Endothelial cell of umbilical vein (primary cell): ENCODE measurements around the gene TUBA1A. TPM values are rescaled to one million over a fixed set of nuclear protein-coding genes. Genes with fewer than 3 reads are reported as not detected.

Experiments used
- BruUV-seq: library from RNA; stranded (reverse); fragments of 400-500 nt; replicated peaks from 2 replicates; lab custom pipeline; 2021; lab: Mats Ljungman, UMichigan
- CTCF ChIA-PET: fragments of 300-600, 350-600 bp; sonication (Branson Sonifier 250); formaldehyde crosslinking; loops from one replicate; lab custom pipeline; 2021; ENCODE audit warnings: antibody characterized with exemption, inconsistent platforms; lab: Charles Lee
- POLR2A ChIA-PET: fragments of 300-600, 350-600 bp; sonication (Branson Sonifier 250); formaldehyde crosslinking; loops from one replicate; lab custom pipeline; 2021; ENCODE audit warnings: antibody characterized with exemption, inconsistent platforms; lab: Charles Lee
- DNase-seq: peaks from one replicate; pipeline ENCODE4 v3.0.0-alpha.2; 2011; ENCODE audit warnings: low read depth, low spot score
- FAIRE-seq: peaks from 2 replicates; lab custom pipeline; 2011; peaks lifted over from hg19 to GRCh38; lab: Jason Lieb, UNC
- H2AFZ ChIP-seq: 2 replicates; pipeline ENCODE4 v1.6.0; 2012; ENCODE audit warnings: low read depth, low read length, control low read depth, inconsistent platforms
- H3K27ac ChIP-seq: 2 replicates; pipeline ENCODE4 v1.5.1; 2011; ENCODE audit warnings: low read depth, mild to moderate bottlenecking, control low read depth, low read length, moderate library complexity; ENCODE audit not compliant: insufficient read depth
- H3K27me3 ChIP-seq, 2 experiments: 2 replicates each; pipeline versions ENCODE4 v1.6.0 to v1.6.1; 2011; ENCODE audit warnings: low read length in 2 of 2, mixed read lengths in 1 of 2; ENCODE audit not compliant: control insufficient read depth in 2 of 2, insufficient read depth in 2 of 2
- H3K36me3 ChIP-seq, 2 experiments: 2 replicates in 1 of 2; 3 replicates in 1 of 2; pipeline ENCODE4 v1.5.1; 2011; ENCODE audit warnings: low read length in 2 of 2, mild to moderate bottlenecking in 1 of 2, moderate library complexity in 1 of 2; ENCODE audit not compliant: control insufficient read depth in 2 of 2, insufficient read depth in 2 of 2; ENCODE audit errors: extremely low read depth in 1 of 2
- H3K4me1 ChIP-seq: 3 replicates; pipeline ENCODE4 v1.5.1; 2011; ENCODE audit warnings: mild to moderate bottlenecking, low read length; ENCODE audit not compliant: control insufficient read depth, insufficient read depth; ENCODE audit errors: extremely low read depth
- H3K4me2 ChIP-seq: 2 replicates; pipeline ENCODE4 v1.6.1; 2011; ENCODE audit warnings: low read length, control low read depth, mixed read lengths; ENCODE audit not compliant: insufficient read depth
- H3K4me3 ChIP-seq, 3 experiments: fragments of 200-600 bp in 1 of 3; sonication (generic), shearing (Covaris generic) in 1 of 3; replicated peaks in 1 of 3; 2 replicates each; pipeline ENCODE4 v1.5.1; 2011 to 2016; ENCODE audit warnings: control low read depth in 3 of 3, low read length in 3 of 3, mild to moderate bottlenecking in 2 of 3, inconsistent platforms in 1 of 3, low read depth in 1 of 3, moderate library complexity in 1 of 3; ENCODE audit not compliant: insufficient read depth in 1 of 3
- H3K79me2 ChIP-seq: 2 replicates; pipeline ENCODE4 v1.6.0; 2012; ENCODE audit warnings: low read length, inconsistent platforms; ENCODE audit not compliant: control insufficient read depth, insufficient read depth
- H3K9ac ChIP-seq: replicated peaks from 2 replicates; pipeline ENCODE3; 2011; ENCODE audit warnings: low read length, control low read depth; ENCODE audit not compliant: insufficient read depth; ENCODE audit errors: extremely low read depth
- H3K9me1 ChIP-seq: replicated peaks from 3 replicates; pipeline ENCODE4 v1.6.0; 2011; ENCODE audit warnings: mild to moderate bottlenecking, low read length; ENCODE audit not compliant: control insufficient read depth, insufficient read depth; ENCODE audit errors: extremely low read depth
- H3K9me3 ChIP-seq: replicated peaks from 2 replicates; pipeline ENCODE4 v1.5.1; 2012; ENCODE audit warnings: low read length, inconsistent platforms; ENCODE audit not compliant: control insufficient read depth, insufficient read depth
- H4K20me1 ChIP-seq: replicated peaks from 2 replicates; pipeline ENCODE3; 2011; ENCODE audit warnings: mild to moderate bottlenecking, low read length; ENCODE audit not compliant: control insufficient read depth, insufficient read depth; ENCODE audit errors: extremely low read depth
- MAX ChIP-seq: IDR thresholded peaks from 2 replicates; pipeline ENCODE4 v1.6.1; 2011; ENCODE audit not compliant: insufficient read depth, insufficient read length
- dilution Hi-C: fragments of 300-500 bp; cut with MboI; formaldehyde crosslinking; loops from one replicate; pipeline ENCODE4 v1.15.0; 2019; ENCODE audit warnings: low sequenced_read_pairs; ENCODE audit not compliant: extremely low pct_ligation_motif_present
- intact Hi-C: fragments of 100-400 bp; cut with micrococcal nuclease; formaldehyde crosslinking; loops from one replicate; pipeline ENCODE4 v1.10.0; 2022
- polyA plus RNA-seq, 4 experiments: library from polyadenylated mRNA; depleted of rRNA in 3 of 4; stranded (reverse) in 3 of 4; unstranded in 1 of 4; fragments of >200 nt; gene quantifications; 2 replicates each; pipeline versions ENCODE4 v1.2.1 to v1.2.3, GENCODE V29; 2011 to 2012; ENCODE audit warnings: missing spikeins in 1 of 4
- total RNA-seq: library from RNA; stranded (reverse); gene quantifications from 2 replicates; pipeline ENCODE4 v1.2.3, GENCODE V29; 2021
- TF ChIP-seq, protein P1 (sequence below), 2 donors: IDR thresholded peaks; 1 replicate in 1 of 2; 2 replicates in 1 of 2; pipeline ENCODE4 v1.5.1; 2011; ENCODE audit warnings: low read length in 2 of 2, mild to moderate bottlenecking in 2 of 2, moderate library complexity in 2 of 2, control low read depth in 1 of 2, inconsistent platforms in 1 of 2, low read depth in 1 of 2; ENCODE audit not compliant: insufficient read depth in 1 of 2; ENCODE audit errors: extremely low read depth in 1 of 2

The TUBA1A gene
- total and polyA plus RNA-seq, 2 donors (not counting 3 experiments of a cell fraction or from before 2014, with no cell fraction given), result 740 to 2,429 TPM

GRCh38 chr12:49232940-49233841 is 44.3 kb upstream of the TUBA1A start:
- FAIRE-seq (peak; percentile 66), DNase-seq (peak; percentile 71)
- no peaks in the 10 kb centered on the region for H3K79me2 ChIP-seq
- ChIA-PET CTCF (interaction anchor here (0.8 to 2.8 kb wide), 9 partner anchors 10 to 169 kb away, joined by 3 to 18 read pairs (median 7); partner anchors contain the start of genes TUBA1A and TUBA1B), POLR2A (interaction anchor here (0.7 to 3.3 kb wide), 4 partner anchors 10 to 103 kb away, joined by 4 to 10 read pairs (median 7); partner anchors contain the start of genes TUBA1A and TUBA1B)
- no peaks in the 10 kb centered on the region for H3K9me1 ChIP-seq
- H3K27me3 ChIP-seq, result no peaks in the 10 kb centered on the region
- H3K9me3 ChIP-seq, result no peaks in the 10 kb centered on the region
- peak overlapping the region; percentile 32 for H2AFZ ChIP-seq
- no peaks in the 10 kb centered on the region for H4K20me1 ChIP-seq
- dilution Hi-C loops (no loop called here), intact Hi-C loops (no loop called here)
- peak overlapping the region in 1 of 3 experiments; percentile 5 for H3K4me3 ChIP-seq
- peaks cover 12% of the 10 kb centered on the region for H3K4me1 ChIP-seq
- peak overlapping the region; percentile 49 for H3K9ac ChIP-seq
- H3K27ac ChIP-seq, result no peak overlapping the region
- TF ChIP-seq MAX, result no peak
- TF ChIP-seq, protein P1, sequence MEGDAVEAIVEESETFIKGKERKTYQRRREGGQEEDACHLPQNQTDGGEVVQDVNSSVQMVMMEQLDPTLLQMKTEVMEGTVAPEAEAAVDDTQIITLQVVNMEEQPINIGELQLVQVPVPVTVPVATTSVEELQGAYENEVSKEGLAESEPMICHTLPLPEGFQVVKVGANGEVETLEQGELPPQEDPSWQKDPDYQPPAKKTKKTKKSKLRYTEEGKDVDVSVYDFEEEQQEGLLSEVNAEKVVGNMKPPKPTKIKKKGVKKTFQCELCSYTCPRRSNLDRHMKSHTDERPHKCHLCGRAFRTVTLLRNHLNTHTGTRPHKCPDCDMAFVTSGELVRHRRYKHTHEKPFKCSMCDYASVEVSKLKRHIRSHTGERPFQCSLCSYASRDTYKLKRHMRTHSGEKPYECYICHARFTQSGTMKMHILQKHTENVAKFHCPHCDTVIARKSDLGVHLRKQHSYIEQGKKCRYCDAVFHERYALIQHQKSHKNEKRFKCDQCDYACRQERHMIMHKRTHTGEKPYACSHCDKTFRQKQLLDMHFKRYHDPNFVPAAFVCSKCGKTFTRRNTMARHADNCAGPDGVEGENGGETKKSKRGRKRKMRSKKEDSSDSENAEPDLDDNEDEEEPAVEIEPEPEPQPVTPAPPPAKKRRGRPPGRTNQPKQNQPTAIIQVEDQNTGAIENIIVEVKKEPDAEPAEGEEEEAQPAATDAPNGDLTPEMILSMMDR (IDR thresholded peaks at IDR 0.05; ENCODE audit: extremely low read depth in 1 of 2, insufficient read depth in 1 of 2, low read depth in 1 of 2, low read length in 2 of 2), result peak in 1 of 2 donors; percentile 34
- H3K4me2 ChIP-seq, result peak overlapping the region; percentile 15
- no peaks in the 10 kb centered on the region for H3K36me3 ChIP-seq
- no TSS peak for BruUV-seq
